Right cardiac atrium (tissue), 5 donors: ENCODE data around the gene SCAPER. TPM values are rescaled to one million over a fixed set of nuclear protein-coding genes. Genes with fewer than 3 reads are reported as not detected.
"Not testable (repeated sequence)": the region's sequence is repeated elsewhere in the genome, so short reads cannot be mapped to it uniquely, and the experiment has no call there.

Experiments
- ATAC-seq, 2 donors: fragments of 200-7000 bp; cut with Tn5 transposase; one replicate each; pipeline versions ENCODE4 v1.8.0 to v1.9.1; 2020; ENCODE audit warnings: moderate library complexity in 2 of 2, mild to moderate bottlenecking in 1 of 2
- DNase-seq, 3 donors: peaks; one replicate each; pipeline ENCODE4 v3.0.0-alpha.2; 2020
- H3K27ac ChIP-seq: one replicate; pipeline ENCODE4 v1.5.1; 2013; ENCODE audit warnings: mild to moderate bottlenecking, low read length, control low read depth, moderate library complexity
- H3K27me3 ChIP-seq: one replicate; pipeline ENCODE4 v1.6.1; 2013; ENCODE audit not compliant: control insufficient read depth, insufficient read depth
- H3K4me1 ChIP-seq: one replicate; pipeline ENCODE4 v1.6.1; 2013; ENCODE audit warnings: low read length; ENCODE audit not compliant: control insufficient read depth, insufficient read depth
- H3K4me3 ChIP-seq: one replicate; pipeline ENCODE4 v1.5.1; 2013; ENCODE audit warnings: low read length, control low read depth
- H3K9me3 ChIP-seq: one replicate; pipeline ENCODE4 v1.6.1; 2013; ENCODE audit warnings: low read length; ENCODE audit not compliant: control insufficient read depth
- WGBS: extraction: QIAGEN DNeasy Blood & Tissue Kit; methylation state at CpG from one replicate; pipeline ENCODE4 v1.1.7; 2013; 5-methylcytosine and 5-hydroxymethylcytosine counted together
- intact Hi-C, 4 donors: fragments of 100-400 bp; cut with DNase I; formaldehyde crosslinking; loops; one replicate each; pipeline versions ENCODE4 v1.11.0 to v1.14.0; 2022 to 2023
- polyA plus RNA-seq: library from polyadenylated mRNA; stranded (reverse); fragments of 200-250 nt; gene quantifications from one replicate; pipeline ENCODE4 v1.2.3, GENCODE V29; 2013
- total RNA-seq, 4 donors: library from RNA; stranded (reverse); fragmentation: NEBNext Ultra II Directional; extraction: Animal tissue kit (Norgen Biotek cat#: 25700); gene quantifications; one replicate each; pipeline ENCODE4 v1.2.1, GENCODE V29; 2021
- donor health status: healthy with polysubstance abuse.
- donor health status: DM: no; HTN: yes; CAD: no.
- donor health status: DM: no; HTN: no; CAD: no.
- donor health status: DM: no; HTN: yes; CAD: no; lungs with severe emphysema.
- donor health status: DM: yes; HTN: yes; CAD: no.

Gene SCAPER
- total and polyA plus RNA-seq, 5 donors, result 16.3 to 43.5 (median 36.3) TPM

DNA sequence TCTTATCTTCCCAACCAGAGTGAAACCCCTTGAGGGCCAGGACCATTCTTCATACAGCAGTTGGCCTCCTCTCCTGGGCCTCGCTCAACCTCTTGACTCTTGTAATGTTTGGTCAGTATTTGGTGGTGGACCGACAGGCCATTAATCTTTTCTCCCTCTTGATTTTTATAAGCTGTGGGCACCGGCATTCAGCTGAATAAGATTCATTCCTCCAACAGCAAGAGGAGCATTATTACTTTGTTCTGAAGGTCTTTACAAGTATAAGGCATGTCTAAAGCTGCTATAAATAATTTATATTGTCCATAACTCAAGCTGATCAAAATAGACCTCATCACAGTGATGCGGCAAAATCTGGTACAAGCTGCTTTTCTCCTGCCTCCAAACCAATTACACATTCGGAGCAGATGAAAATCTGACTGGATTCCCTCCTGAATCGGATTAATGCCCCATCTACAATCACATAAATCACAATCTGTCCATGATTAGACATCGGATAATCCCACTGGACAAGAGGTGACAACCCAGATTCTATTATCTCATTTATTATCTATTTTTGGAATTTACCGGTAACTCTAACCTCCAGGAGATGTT is 576.9 kb downstream of the SCAPER start:
- no peak overlapping the region for H3K4me3 ChIP-seq
- H3K9me3 ChIP-seq, result no peaks in the 10 kb centered on the region
- H3K27ac ChIP-seq, result no peak overlapping the region
- H3K27me3 ChIP-seq, result no peaks in the 10 kb centered on the region
- 86% methylated on average over 8 of the region's 8 CpGs for whole genome bisulfite sequencing
- ATAC-seq (no peak), DNase-seq (no peak)
- intact Hi-C loops, result loop anchor here in 1 of 4 donors (5.0 kb wide), 1 partner anchor 141 kb away; no protein-coding TSS in a partner anchor
- no peaks in the 10 kb centered on the region for H3K4me1 ChIP-seq

DNA sequence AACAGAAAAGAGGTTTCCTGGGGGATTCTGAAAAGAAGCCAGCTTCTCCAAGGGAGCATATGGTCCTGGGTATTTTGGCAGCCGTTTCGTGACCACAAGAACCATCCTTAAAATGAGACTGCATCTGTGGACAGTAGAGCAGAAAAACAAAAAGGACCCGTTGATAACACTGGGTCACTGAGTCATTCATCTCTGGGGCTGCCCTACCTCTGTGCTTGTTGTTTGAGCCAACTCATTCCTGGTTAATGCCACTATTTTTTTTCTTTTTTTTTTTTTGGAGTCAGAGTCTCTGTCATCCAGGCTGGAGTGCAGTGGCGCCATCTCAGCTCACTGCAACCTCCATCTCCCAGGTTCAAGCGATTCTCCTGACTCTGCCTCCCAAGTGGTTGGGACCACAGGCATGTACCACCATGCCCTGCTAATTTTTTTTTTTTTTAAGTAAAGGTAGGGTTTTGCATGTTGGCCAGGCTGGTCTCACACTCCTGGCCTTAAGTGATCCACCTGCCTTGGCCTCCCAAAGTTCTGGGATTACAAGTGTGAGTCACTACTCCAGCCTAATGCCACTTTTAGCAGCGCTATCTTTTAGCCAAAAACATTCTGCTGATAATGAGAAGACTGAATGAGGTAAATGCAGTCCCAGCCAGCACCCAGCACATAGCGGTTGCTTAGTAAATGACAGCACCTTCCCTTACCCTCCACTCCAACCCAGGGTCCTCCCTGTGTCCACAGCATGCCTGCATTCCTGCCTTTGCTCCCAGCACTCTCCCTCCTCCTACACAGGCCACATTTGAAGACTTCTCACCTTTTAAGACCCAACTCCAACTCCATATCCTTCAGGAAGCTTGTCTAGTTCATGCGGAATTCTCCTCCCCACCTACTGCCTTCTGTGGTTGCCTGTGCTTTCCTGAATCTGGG is 577.7 kb downstream of the SCAPER start:
- Histone ChIP-seq H3K4me3 (no peak overlapping the region), H3K9me3 (no peaks in the 10 kb centered on the region), H3K4me1 (no peaks in the 10 kb centered on the region), H3K27me3 (no peaks in the 10 kb centered on the region), H3K27ac (no peak overlapping the region)
- 71% methylated on average over 8 of the region's 8 CpGs for WGBS
- no peak for DNase-seq
- ATAC-seq, result peak; percentile 68 to 69
- intact Hi-C loops, result loop anchor here in 1 of 4 donors (5.0 kb wide), 1 partner anchor 140 kb away; no protein-coding TSS in a partner anchor

DNA sequence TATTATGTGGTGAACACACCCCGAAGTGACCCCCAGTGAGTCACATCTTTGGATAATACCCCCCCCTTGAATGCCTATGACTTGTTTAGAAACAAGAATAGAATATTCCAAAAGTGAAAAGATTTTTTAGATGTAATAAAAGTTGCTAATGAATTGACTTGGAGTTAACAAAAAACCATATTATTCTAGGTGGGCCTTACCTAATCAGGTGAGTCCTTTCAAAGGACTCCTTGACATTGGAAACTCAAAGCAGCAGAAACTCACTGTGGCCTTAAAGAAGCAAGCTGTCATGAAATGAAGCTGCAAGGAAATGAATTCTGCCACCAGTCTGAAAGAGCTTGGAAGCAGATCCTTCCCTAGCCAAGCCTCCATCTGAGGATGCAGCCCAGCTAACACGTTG is 579.4 kb downstream of the SCAPER start:
- H3K4me1 ChIP-seq, result no peaks in the 10 kb centered on the region
- intact Hi-C loops, result loop anchor here in 1 of 4 donors (5.0 kb wide), 1 partner anchor 138 kb away; no protein-coding TSS in a partner anchor

DNA sequence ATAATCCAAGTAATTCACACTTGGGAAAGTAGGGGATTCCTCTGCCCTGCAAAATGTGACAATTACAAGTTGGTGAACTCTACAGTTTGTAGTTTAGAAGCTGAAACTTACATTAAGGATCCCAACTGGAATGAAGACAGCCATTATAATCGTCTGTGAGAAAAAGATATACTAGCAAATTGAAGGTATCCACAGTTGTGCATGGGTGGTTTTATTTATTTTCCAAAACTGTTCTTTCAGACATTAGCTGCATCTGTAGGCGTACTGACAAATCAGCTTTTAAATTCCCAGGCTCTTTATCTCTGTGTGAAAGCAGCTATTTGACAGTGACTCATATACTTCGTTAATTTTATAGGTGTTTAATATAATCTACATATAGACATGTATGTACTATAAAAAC is 581.1 kb downstream of the SCAPER start:
- Histone ChIP-seq H3K27ac (no peak overlapping the region), H3K4me3 (no peak overlapping the region), H3K4me1 (no peaks in the 10 kb centered on the region), H3K9me3 (no peaks in the 10 kb centered on the region), H3K27me3 (no peaks in the 10 kb centered on the region)
- WGBS, result 55% methylated on average over 3 of the region's 3 CpGs
- intact Hi-C loops, result no loop called here
- ATAC-seq, result no peak
- DNase-seq, result no peak

More for the DNA sequence above, 579.4 kb downstream of the SCAPER start:
- Histone ChIP-seq H3K27ac (no peak overlapping the region), H3K4me3 (no peak overlapping the region), H3K27me3 (no peaks in the 10 kb centered on the region), H3K9me3 (no peaks in the 10 kb centered on the region)
- no peak for DNase-seq
- no peak for ATAC-seq
- WGBS, result 70% methylated on average over 2 of the region's 2 CpGs

DNA sequence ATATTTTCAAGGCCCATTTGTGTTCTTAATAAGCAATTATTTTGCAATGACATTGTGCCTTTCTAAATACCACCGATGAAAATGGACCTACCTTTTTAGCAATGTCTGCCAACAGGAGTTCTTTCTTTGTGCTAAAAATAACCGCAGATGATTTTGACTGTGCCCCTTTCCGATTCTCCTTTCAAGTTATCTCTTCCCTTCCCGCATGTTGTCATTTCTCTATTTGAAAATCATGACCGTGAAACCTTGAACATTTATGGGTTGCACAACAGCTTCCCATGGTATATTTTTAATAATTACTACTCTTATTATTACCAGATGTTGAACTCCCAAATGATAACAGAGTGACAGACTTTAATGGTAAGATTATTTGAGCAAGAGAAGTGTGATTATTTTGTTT is 583.5 kb downstream of the SCAPER start:
- ATAC-seq (no peak), DNase-seq (no peak)
- H3K27ac ChIP-seq, result no peak overlapping the region
- intact Hi-C loops, result no loop called here
- no peaks in the 10 kb centered on the region for H3K9me3 ChIP-seq
- H3K4me3 ChIP-seq, result no peak overlapping the region
- no peaks in the 10 kb centered on the region for H3K27me3 ChIP-seq
- no peaks in the 10 kb centered on the region for H3K4me1 ChIP-seq
- 48% methylated on average over 5 of the region's 5 CpGs for WGBS

DNA sequence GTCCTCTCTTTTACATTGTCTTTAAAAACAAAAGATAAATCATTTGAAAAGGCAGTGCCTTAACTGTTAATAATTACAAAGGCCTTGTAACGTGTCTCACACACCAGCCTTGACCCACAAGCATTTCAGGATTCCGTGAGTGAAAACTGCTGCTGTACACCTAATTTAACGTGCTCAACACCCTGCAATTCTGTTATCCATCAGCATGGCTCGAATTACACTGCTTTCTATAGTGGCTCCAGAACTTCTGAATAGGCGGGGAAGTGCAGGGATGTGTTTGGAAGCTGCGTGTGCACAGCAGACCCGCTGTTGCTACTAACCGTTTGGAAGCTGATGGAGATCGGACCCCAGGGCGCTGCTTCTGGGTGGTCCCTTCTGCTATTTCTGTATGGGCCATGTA is 584.0 kb downstream of the SCAPER start:
- ATAC-seq (no peak), DNase-seq (no peak)
- no peak overlapping the region for H3K4me3 ChIP-seq
- no peaks in the 10 kb centered on the region for H3K27me3 ChIP-seq
- intact Hi-C loops, result no loop called here
- H3K9me3 ChIP-seq, result no peaks in the 10 kb centered on the region
- 37% methylated on average over 10 of the region's 10 CpGs for WGBS
- H3K4me1 ChIP-seq, result no peaks in the 10 kb centered on the region
- no peak overlapping the region for H3K27ac ChIP-seq

DNA sequence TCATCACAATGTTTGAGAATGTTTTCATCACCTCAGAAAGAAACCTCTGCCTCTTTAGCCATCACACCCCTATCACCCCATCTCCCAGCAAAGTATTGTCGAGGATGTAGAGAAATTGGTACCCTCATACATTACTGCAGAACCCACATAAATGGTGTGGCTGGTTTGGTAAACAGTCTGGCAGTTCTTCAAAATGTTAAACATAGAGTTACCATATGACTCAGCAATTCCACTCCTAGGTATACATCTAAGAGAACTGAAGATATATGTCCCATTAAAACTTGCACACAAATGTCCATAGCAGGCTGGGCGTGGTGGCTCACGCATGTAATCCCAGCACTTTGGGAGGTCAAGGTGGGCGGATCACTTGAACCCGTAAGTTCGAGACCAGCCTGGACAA is 585.1 kb downstream of the SCAPER start:
- Histone ChIP-seq H3K4me1 (no peaks in the 10 kb centered on the region), H3K9me3 (no peaks in the 10 kb centered on the region), H3K27me3 (no peaks in the 10 kb centered on the region), H3K27ac (no peak overlapping the region), H3K4me3 (no peak overlapping the region)
- intact Hi-C loops, result no loop called here
- DNase-seq (no peak), ATAC-seq (no peak)
- WGBS, result 86% methylated on average over 6 of the region's 6 CpGs

DNA sequence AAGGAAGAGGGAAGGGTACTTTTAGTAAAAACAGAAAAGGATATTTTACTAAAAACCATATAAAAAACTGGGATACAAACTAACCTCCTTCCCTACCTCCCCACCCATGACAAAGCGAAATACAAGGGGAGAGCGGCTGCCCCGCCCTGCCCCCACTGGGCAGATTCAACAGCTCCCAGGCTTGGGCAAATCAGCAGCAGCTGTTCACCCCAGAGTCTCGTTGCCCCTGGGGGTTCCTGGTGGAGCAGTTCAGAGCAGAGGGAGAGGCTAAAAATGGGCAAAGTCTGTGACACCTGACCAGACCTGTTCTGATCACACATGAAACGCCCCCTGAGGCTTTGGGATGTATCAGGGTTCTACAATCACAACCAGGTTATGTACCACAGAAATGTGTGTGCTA is 591.4 kb downstream of the SCAPER start:
- 75% methylated on average over 5 of the region's 5 CpGs for WGBS
- DNase-seq, result no peak
- Histone ChIP-seq H3K4me3 (no peak overlapping the region), H3K27ac (no peak overlapping the region), H3K4me1 (peaks cover 2% of the 10 kb centered on the region), H3K27me3 (no peaks in the 10 kb centered on the region), H3K9me3 (no peaks in the 10 kb centered on the region)
- no peak for ATAC-seq
- intact Hi-C loops, result no loop called here

DNA sequence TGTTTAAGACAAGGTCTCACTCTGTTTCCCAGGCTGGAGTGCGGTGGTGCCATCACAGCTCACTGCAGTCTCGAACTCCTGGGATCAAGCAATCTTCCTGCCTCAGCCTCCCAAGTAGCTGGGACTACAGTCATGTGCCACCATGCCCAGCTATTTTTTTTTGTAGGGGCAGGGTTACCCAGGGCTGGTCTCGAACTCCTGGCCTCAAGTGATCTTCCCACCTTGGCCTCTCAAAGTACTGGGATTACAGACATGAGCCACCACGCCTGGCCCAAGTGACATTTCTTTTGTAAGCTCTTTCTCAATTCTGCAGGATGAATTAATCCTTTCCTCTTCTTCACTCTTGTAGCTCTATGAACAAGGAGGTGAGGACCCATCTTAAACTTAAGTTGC is 592.0 kb downstream of the SCAPER start:
- intact Hi-C loops, ATAC-seq, H3K9me3 ChIP-seq, H3K4me3 ChIP-seq, H3K27me3 ChIP-seq, H3K27ac ChIP-seq, H3K4me1 ChIP-seq, DNase-seq: not testable (repeated sequence)
- WGBS, result 91% methylated on average over 4 of the region's 4 CpGs

DNA sequence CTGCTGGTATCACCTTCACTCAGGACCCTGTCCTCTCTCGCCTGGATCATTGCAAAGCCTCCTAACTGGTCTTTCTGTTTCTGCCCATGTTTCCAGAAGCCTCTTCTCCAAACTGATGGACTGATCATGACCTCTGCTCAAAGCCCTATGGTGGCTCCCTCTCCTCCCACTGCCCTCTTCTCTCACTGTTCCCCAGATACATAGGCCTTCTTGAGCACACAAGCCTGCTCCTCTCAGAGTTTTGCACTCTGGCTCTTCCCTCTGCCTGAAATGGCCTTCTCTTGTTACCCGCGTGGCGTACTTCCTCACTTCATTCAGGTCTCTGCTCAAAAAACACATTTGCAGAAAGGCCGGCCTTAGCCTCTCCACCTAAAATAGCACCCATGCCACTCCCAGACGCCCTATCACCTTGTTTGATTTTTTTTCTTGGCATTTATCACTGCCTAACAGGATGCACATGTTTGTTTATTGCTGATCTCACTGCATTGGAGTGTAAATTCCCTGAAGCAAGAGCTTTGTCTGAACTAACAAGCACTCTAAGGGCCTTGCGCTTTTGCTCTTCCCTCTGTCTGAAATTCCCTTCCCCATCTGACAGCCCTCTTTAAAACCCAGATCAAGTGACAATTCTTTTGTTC is 592.5 kb downstream of the SCAPER start:
- no peak for DNase-seq
- H3K4me1 ChIP-seq, result peaks cover 2% of the 10 kb centered on the region
- intact Hi-C loops, result no loop called here
- H3K9me3 ChIP-seq, result no peaks in the 10 kb centered on the region
- WGBS, result 69% methylated on average over 7 of the region's 7 CpGs
- no peaks in the 10 kb centered on the region for H3K27me3 ChIP-seq
- no peak overlapping the region for H3K27ac ChIP-seq
- no peak overlapping the region for H3K4me3 ChIP-seq
- ATAC-seq, result peak in 1 of 2 donors; percentile 8
